Panc1 (cell line): ENCODE results near the gene ATAD2B. TPM values are rescaled to one million over a fixed set of nuclear protein-coding genes. Genes with fewer than 3 reads are reported as not detected.

Source experiments
- ATAC-seq: fragments of 200-7000 bp; cut with Tn5 transposase; 2 replicates; pipeline ENCODE4 v1.9.1; 2020; ENCODE audit warnings: mild to moderate bottlenecking, moderate library complexity
- BruUV-seq: library from RNA; stranded (reverse); fragments of 400-500 nt; replicated peaks from 2 replicates; lab custom pipeline; 2021; lab: Mats Ljungman, UMichigan
- CTCF ChIA-PET: fragments of 300-600 bp; sonication (Branson Sonifier 250); formaldehyde crosslinking; loops from one replicate; lab custom pipeline; 2022; ENCODE audit warnings: antibody characterized with exemption; lab: Charles Lee
- POLR2A ChIA-PET: fragments of 300-600 bp; sonication (Branson Sonifier 250); formaldehyde crosslinking; loops from one replicate; lab custom pipeline; 2022; ENCODE audit warnings: antibody characterized with exemption; lab: Charles Lee
- DNase-seq: peaks from one replicate; pipeline ENCODE4 v3.0.0-alpha.2; 2010; ENCODE audit warnings: low read depth, low spot score
- H3K27ac ChIP-seq: 2 replicates; pipeline ENCODE4 v1.5.1; 2011; ENCODE audit warnings: mild to moderate bottlenecking, low read length, inconsistent platforms
- H3K27me3 ChIP-seq: fragments of 200-500 bp; sonication (Bioruptor generic); 2 replicates; pipeline ENCODE4 v1.6.0; 2014; ENCODE audit warnings: low read length, inconsistent platforms; ENCODE audit not compliant: control insufficient read depth, insufficient read depth
- H3K36me3 ChIP-seq: fragments of 200-500 bp; sonication (Bioruptor generic); 2 replicates; pipeline ENCODE4 v1.5.1; 2014; ENCODE audit warnings: inconsistent platforms, mild to moderate bottlenecking, low read length, moderate library complexity; ENCODE audit not compliant: control insufficient read depth, insufficient read depth
- H3K4me1 ChIP-seq: 2 replicates; pipeline ENCODE4 v1.5.1; 2011; ENCODE audit warnings: inconsistent platforms, mild to moderate bottlenecking, low read length, moderate library complexity; ENCODE audit not compliant: control insufficient read depth, insufficient read depth
- H3K4me3 ChIP-seq, 2 experiments: 2 replicates each; pipeline ENCODE4 v1.5.1; 2011 to 2012; ENCODE audit warnings: low read depth in 2 of 2, low read length in 2 of 2, mild to moderate bottlenecking in 2 of 2, inconsistent platforms in 1 of 2, moderate library complexity in 1 of 2
- H3K9me3 ChIP-seq: fragments of 200-500 bp; sonication (Bioruptor generic); 2 replicates; pipeline ENCODE4 v1.5.1; 2014; ENCODE audit warnings: low read depth, mild to moderate bottlenecking, inconsistent platforms, low read length, moderate library complexity; ENCODE audit not compliant: control insufficient read depth, insufficient read depth
- POLR2AphosphoS5 ChIP-seq: IDR thresholded peaks from 2 replicates; pipeline ENCODE4 v1.6.1; 2012; ENCODE audit warnings: mild to moderate bottlenecking, low read depth, low read length, moderate library complexity
- SIN3A ChIP-seq: IDR thresholded peaks from 2 replicates; pipeline ENCODE4 v1.6.1; 2012; ENCODE audit warnings: low read depth, mild to moderate bottlenecking, low read length, moderate library complexity, borderline replicate concordance; ENCODE audit not compliant: insufficient read depth
- TCF7L2 ChIP-seq: IDR thresholded peaks from 2 replicates; pipeline ENCODE4 v1.6.1; 2011; ENCODE audit warnings: mild to moderate bottlenecking, low read depth, low read length, inconsistent platforms
- in situ Hi-C: cut with HindIII; loops from 2 replicates; pipeline ENCODE4 v1.10.0; 2016; ENCODE audit warnings: low sequenced_read_pairs, low pct_unique_long_range_greater_than_20kb
- intact Hi-C: fragments of 100-400 bp; cut with micrococcal nuclease; formaldehyde crosslinking; loops from one replicate; pipeline ENCODE4 v1.10.0; 2022; ENCODE audit not compliant: unreplicated experiment
- total RNA-seq: library from RNA; stranded (reverse); gene quantifications from one replicate; pipeline ENCODE4 v1.2.1, GENCODE V29; 2021; ENCODE audit not compliant: unreplicated experiment
- TF ChIP-seq, protein P1 (sequence below), 2 experiments: IDR thresholded peaks; 2 replicates each; pipeline ENCODE4 v1.6.1; 2011 to 2012; ENCODE audit warnings: low read depth in 2 of 2, control low read depth in 1 of 2, low read length in 1 of 2, mild to moderate bottlenecking in 1 of 2, moderate library complexity in 1 of 2; ENCODE audit not compliant: insufficient read depth in 1 of 2
- TF ChIP-seq, protein P2 (sequence below): fragments of 450-650 bp; IDR thresholded peaks from 2 replicates; pipeline ENCODE4 v1.5.1; 2017; ENCODE audit warnings: mild to moderate bottlenecking

Gene ATAD2B
- total RNA-seq, 1 experiment from 2014 or later, result 17.9 TPM

DNA sequence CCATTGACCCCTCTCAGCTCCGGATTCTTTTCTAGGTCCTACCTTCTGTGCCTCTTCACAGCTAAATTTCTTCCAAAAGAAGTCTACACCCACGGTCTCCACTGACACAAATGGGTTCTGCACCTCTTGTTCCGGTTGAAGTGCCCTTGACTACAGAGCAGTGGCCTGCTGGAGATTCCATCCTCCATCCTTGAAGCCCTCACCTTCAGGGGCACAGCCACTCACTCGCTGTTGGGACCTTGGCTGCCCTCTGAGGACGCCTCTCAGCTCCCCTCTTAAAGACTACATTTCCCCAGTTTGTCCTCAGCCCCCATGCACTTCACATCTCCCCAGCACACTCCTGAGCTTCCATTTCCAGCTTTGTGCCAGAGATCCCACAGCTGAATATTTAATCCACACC is 226.3 kb downstream of the ATAD2B start:
- Histone ChIP-seq H3K27ac (no peak overlapping the region), H3K27me3 (no peaks in the 10 kb centered on the region), H3K4me3 (no peak overlapping the region), H3K36me3 (no peaks in the 10 kb centered on the region), H3K4me1 (no peaks in the 10 kb centered on the region), H3K9me3 (no peaks in the 10 kb centered on the region)
- intact Hi-C loops (no loop called here), in situ Hi-C loops (no loop called here)
- no peak for DNase-seq
- ChIA-PET POLR2A (no interaction called here), CTCF (no interaction called here)
- TF ChIP-seq, protein P1, sequence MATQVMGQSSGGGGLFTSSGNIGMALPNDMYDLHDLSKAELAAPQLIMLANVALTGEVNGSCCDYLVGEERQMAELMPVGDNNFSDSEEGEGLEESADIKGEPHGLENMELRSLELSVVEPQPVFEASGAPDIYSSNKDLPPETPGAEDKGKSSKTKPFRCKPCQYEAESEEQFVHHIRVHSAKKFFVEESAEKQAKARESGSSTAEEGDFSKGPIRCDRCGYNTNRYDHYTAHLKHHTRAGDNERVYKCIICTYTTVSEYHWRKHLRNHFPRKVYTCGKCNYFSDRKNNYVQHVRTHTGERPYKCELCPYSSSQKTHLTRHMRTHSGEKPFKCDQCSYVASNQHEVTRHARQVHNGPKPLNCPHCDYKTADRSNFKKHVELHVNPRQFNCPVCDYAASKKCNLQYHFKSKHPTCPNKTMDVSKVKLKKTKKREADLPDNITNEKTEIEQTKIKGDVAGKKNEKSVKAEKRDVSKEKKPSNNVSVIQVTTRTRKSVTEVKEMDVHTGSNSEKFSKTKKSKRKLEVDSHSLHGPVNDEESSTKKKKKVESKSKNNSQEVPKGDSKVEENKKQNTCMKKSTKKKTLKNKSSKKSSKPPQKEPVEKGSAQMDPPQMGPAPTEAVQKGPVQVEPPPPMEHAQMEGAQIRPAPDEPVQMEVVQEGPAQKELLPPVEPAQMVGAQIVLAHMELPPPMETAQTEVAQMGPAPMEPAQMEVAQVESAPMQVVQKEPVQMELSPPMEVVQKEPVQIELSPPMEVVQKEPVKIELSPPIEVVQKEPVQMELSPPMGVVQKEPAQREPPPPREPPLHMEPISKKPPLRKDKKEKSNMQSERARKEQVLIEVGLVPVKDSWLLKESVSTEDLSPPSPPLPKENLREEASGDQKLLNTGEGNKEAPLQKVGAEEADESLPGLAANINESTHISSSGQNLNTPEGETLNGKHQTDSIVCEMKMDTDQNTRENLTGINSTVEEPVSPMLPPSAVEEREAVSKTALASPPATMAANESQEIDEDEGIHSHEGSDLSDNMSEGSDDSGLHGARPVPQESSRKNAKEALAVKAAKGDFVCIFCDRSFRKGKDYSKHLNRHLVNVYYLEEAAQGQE (IDR thresholded peaks at IDR 0.05; ENCODE audit: insufficient read depth in 1 of 2, low read depth in 2 of 2, low read length in 1 of 2), result no peak
- no peak for ATAC-seq
- BruUV-seq, result no TSS peak

DNA sequence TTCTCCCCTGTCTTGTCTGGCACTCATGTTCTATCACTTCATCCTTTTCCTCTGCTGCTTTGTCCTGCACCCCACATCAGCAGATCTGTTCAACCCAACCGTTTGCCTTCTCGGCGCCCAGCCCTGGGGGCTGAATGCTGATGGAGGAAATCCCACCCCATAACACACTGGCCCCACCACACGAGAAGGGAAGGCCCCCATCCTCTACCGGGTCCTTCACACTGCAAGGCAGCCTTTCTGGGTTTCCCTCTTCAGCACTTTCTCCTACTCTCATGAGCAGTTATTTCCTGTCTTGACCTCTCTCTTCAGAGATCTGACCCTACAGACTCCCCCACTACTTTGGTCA is 227.4 kb downstream of the ATAD2B start:
- TF ChIP-seq, protein P2, sequence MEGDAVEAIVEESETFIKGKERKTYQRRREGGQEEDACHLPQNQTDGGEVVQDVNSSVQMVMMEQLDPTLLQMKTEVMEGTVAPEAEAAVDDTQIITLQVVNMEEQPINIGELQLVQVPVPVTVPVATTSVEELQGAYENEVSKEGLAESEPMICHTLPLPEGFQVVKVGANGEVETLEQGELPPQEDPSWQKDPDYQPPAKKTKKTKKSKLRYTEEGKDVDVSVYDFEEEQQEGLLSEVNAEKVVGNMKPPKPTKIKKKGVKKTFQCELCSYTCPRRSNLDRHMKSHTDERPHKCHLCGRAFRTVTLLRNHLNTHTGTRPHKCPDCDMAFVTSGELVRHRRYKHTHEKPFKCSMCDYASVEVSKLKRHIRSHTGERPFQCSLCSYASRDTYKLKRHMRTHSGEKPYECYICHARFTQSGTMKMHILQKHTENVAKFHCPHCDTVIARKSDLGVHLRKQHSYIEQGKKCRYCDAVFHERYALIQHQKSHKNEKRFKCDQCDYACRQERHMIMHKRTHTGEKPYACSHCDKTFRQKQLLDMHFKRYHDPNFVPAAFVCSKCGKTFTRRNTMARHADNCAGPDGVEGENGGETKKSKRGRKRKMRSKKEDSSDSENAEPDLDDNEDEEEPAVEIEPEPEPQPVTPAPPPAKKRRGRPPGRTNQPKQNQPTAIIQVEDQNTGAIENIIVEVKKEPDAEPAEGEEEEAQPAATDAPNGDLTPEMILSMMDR, result no peak
- no peaks in the 10 kb centered on the region for H3K4me1 ChIP-seq
- no peak overlapping the region for H3K27ac ChIP-seq
- intact Hi-C loops, result no loop called here
- in situ Hi-C loops, result no loop called here
- DNase-seq (no peak), ATAC-seq (no peak)
- no peaks in the 10 kb centered on the region for H3K9me3 ChIP-seq
- no peak overlapping the region for H3K4me3 ChIP-seq
- H3K27me3 ChIP-seq, result no peaks in the 10 kb centered on the region
- CTCF ChIA-PET, result no interaction called here
- H3K36me3 ChIP-seq, result no peaks in the 10 kb centered on the region
- POLR2A ChIA-PET, result no interaction called here
- no TSS peak for BruUV-seq

DNA sequence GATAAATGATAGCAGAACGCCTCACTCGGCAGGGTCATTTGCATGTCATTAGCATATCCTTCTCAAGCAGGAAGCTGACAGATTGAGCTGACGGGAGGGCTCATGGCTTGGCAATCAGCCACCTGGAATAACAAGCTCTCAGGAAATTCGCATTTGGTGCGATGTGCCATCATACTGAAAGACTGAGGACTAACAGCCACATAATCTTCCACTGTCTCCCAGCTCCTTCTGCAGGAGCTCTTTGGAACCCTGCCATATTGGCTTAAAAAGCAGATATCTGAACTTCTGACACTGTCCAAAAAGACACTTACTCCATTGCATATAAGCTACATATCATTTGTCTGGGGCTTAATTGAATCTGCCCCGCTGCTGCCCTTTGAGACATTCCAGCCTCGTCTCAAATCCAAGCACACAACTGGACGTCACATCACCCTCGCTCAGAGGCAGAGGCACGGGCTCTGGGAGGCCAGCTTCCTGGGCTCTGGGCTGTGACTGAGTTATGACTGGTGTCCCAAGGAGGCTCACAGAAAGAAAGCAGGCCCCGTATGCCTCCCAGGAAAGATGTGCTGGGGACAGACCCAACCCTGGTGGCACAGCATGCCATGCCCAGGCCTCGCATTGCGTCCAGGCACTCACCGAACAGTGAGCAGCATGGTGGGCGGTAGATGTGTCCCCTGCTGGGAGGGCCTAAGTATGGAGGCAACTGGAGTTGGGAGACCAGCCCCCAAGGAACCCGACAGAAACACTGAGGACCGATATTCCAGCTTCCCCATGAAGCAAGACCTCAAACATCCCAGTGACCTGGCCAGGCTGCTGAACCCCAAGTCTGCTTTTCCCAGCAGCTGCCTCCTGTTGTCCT is 228.0 kb downstream of the ATAD2B start:
- no peak for TF ChIP-seq POLR2AphosphoS5
- TF ChIP-seq, protein P2, result no peak
- TF ChIP-seq SIN3A, result no peak
- TF ChIP-seq, protein P1 (IDR thresholded peaks at IDR 0.05; ENCODE audit: insufficient read depth in 1 of 2, low read depth in 2 of 2, low read length in 1 of 2), result no peak
- no peak for TF ChIP-seq TCF7L2
- ATAC-seq (no peak), DNase-seq (no peak)
- no TSS peak for BruUV-seq
- H3K27me3 ChIP-seq, result no peaks in the 10 kb centered on the region
- no peak overlapping the region for H3K27ac ChIP-seq
- H3K9me3 ChIP-seq, result no peaks in the 10 kb centered on the region
- in situ Hi-C loops, result no loop called here
- no peaks in the 10 kb centered on the region for H3K36me3 ChIP-seq
- no peaks in the 10 kb centered on the region for H3K4me1 ChIP-seq
- H3K4me3 ChIP-seq, result no peak overlapping the region
- ChIA-PET POLR2A (no interaction called here), CTCF (interaction anchor here (0.6 kb wide), 2 partner anchors 186 to 332 kb away, joined by 3 to 4 read pairs; no protein-coding TSS in a partner anchor)
- intact Hi-C loops, result no loop called here
